SU-DHL-6 (cell line): Measurements from ENCODE around the gene SYPL1.

Experiments used
- H2AFZ ChIP-seq: fragments of 200-600 bp; sonication (generic); 2 replicates; pipeline ENCODE4 v1.6.1; 2014; ENCODE audit warnings: low read depth, mild to moderate bottlenecking, moderate library complexity, mixed read lengths, antibody characterized with exemption, low read length; ENCODE audit not compliant: severe bottlenecking
- H3F3A ChIP-seq: fragments of 200-600 bp; shearing (Covaris generic); 2 replicates; pipeline ENCODE4 v1.6.0; 2016; ENCODE audit warnings: antibody characterized with exemption, mild to moderate bottlenecking; ENCODE audit not compliant: insufficient read depth
- H3K27ac ChIP-seq: fragments of 200-600 bp; sonication (generic); 2 replicates; pipeline ENCODE4 v1.5.1; 2016; ENCODE audit warnings: low read depth, mild to moderate bottlenecking, low read length, moderate library complexity, mixed read lengths
- H3K27me3 ChIP-seq: fragments of 200-600 bp; sonication (generic), shearing (Covaris generic); 2 replicates; pipeline ENCODE4 v1.6.0; 2014; ENCODE audit warnings: mild to moderate bottlenecking, low read length
- H3K36me3 ChIP-seq: fragments of 200-600 bp; sonication (generic); 2 replicates; pipeline ENCODE4 v1.6.1; 2014; ENCODE audit warnings: mild to moderate bottlenecking, low read length, mixed read lengths
- H3K4me2 ChIP-seq: fragments of 300-600, 200-600 bp; shearing (Covaris generic), sonication (generic); 2 replicates; pipeline ENCODE4 v1.6.0; 2014; ENCODE audit warnings: low read length, low read depth, mild to moderate bottlenecking; ENCODE audit not compliant: poor library complexity, severe bottlenecking
- H3K4me3 ChIP-seq: fragments of 200-600 bp; sonication (generic); 2 replicates; pipeline ENCODE4 v1.5.1; 2014; ENCODE audit warnings: antibody characterized with exemption, low read length, mild to moderate bottlenecking, mixed read lengths; ENCODE audit not compliant: insufficient read depth, poor library complexity, severe bottlenecking
- H3K79me2 ChIP-seq: fragments of 200-600 bp; sonication (generic); 2 replicates; pipeline ENCODE4 v1.6.1; 2014; ENCODE audit warnings: mild to moderate bottlenecking, low read length, moderate library complexity; ENCODE audit not compliant: insufficient read depth
- H3K9ac ChIP-seq: fragments of 200-600 bp; sonication (generic); 2 replicates; pipeline ENCODE4 v1.7.0; 2014; ENCODE audit warnings: mild to moderate bottlenecking, low read length
- H3K9me2 ChIP-seq: fragments of 200-600 bp; sonication (generic); replicated peaks from 2 replicates; pipeline ENCODE4 v1.6.1; 2014; ENCODE audit warnings: low read length; ENCODE audit not compliant: insufficient read depth
- H3K9me3 ChIP-seq: fragments of 200-600 bp; sonication (generic); 2 replicates; pipeline ENCODE4 v1.6.1; 2014; ENCODE audit warnings: low read length, mixed read lengths; ENCODE audit not compliant: insufficient read depth
- H4K20me1 ChIP-seq: fragments of 200-600 bp; sonication (generic); 2 replicates; pipeline ENCODE4 v1.6.1; 2014; ENCODE audit warnings: low read depth, mild to moderate bottlenecking, antibody characterized with exemption, low read length, moderate library complexity, mixed read lengths
- EZH2phosphoT487 ChIP-seq: fragments of 200-600 bp; sonication (generic), shearing (Covaris generic); conservative IDR thresholded peaks from 2 replicates; pipeline ENCODE4 v1.6.1; 2018; ENCODE audit warnings: mild to moderate bottlenecking, antibody characterized with exemption, low read length, moderate library complexity, mixed read lengths
- TF ChIP-seq, protein P1 (sequence below): fragments of 200-600 bp; sonication (generic); IDR thresholded peaks from one replicate; pipeline ENCODE4 v1.5.1; 2017; ENCODE audit warnings: antibody characterized with exemption, mild to moderate bottlenecking, low read length, moderate library complexity; ENCODE audit not compliant: insufficient read depth, poor library complexity, severe bottlenecking

Gene SYPL1

DNA sequence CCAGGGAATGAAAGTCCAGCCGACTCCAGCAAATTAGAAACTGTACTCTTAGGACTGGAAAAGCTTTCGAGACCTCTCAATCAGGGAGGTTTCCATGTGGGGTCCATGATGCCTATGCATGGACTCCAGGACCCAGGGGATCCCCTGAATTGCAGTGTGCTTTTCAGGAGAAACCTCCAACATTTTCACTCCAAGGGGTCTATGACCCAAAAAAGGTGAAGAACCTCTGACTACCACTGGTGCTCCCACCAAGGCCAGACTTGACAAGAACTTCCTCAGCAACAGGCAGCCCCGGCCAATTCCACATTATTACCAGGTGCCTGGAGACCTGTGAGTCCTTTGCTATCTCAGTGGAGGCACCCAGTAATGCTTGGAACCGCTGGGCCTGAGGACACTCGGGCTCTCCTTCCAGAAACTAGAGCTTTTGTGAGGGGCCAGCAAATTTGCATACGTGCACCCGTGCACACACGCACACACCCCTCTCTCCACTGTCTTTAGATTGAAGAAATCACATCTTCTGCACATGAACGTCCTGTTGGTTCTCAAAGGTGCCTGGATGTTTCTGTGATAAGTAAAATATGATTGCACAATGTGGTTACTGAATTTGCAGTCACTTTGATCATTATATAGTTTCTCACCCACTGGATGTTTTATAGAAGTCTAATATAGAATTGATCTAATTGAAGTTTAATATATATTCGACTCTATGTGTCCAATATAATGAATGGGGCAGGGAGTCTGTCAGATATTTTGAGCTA lies 54.7 kb downstream of the SYPL1 start:
- Histone ChIP-seq H3K27ac (peak overlapping the region; percentile 97), H3K9me2 (no peaks in the 10 kb centered on the region), H3K4me3 (peak overlapping the region; percentile 29), H3K79me2 (peaks cover 36% of the 10 kb centered on the region), H3K9me3 (0 out of 2 replicates have a peak, but pooled peaks cover 7% of the 10 kb centered on the region), H3K36me3 (peaks cover 5% of the 10 kb centered on the region; the same call in 1 of the 2 replicates), H3K9ac (peak overlapping the region; percentile 70), H3F3A (peaks cover 91% of the 10 kb centered on the region), H2AFZ (no peak overlapping the region), H3K4me2 (peak overlapping the region; percentile 70), H3K27me3 (no peaks in the 10 kb centered on the region), H4K20me1 (no peaks in the 10 kb centered on the region)
- TF ChIP-seq EZH2phosphoT487: no peak
- TF ChIP-seq, protein P1, sequence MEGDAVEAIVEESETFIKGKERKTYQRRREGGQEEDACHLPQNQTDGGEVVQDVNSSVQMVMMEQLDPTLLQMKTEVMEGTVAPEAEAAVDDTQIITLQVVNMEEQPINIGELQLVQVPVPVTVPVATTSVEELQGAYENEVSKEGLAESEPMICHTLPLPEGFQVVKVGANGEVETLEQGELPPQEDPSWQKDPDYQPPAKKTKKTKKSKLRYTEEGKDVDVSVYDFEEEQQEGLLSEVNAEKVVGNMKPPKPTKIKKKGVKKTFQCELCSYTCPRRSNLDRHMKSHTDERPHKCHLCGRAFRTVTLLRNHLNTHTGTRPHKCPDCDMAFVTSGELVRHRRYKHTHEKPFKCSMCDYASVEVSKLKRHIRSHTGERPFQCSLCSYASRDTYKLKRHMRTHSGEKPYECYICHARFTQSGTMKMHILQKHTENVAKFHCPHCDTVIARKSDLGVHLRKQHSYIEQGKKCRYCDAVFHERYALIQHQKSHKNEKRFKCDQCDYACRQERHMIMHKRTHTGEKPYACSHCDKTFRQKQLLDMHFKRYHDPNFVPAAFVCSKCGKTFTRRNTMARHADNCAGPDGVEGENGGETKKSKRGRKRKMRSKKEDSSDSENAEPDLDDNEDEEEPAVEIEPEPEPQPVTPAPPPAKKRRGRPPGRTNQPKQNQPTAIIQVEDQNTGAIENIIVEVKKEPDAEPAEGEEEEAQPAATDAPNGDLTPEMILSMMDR: no peak

DNA sequence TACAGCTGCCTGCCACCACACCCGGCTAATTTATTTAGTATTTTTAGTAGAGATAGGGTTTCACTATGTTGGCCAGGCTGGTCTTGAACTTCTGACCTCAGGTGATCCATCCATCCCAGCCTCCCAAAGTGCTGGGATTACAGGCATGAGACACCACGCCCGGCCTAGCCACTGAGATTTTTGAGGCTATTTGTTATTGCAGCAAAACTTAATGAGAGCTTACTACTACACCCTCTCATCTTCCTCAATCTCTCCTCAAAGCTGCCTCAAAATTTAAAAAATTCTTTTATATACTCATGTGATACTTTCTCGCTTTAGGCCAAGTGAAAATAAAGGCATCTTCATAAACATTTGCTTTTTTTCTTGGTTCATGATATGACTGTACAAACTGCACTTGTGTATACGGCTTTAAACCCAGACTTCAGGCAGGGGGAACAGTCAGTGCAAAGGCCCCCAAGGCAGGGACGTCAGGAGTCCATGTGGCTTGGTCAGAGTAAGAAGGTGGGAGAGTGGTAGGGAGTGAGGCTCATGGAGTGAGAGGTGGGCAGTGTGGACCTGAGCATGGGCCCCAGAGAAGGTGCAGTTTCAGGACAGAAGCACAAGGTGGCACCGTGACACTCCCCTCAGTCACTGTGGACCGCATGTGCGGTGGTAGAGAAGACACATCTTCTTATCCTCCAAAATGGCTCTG lies 55.5 kb downstream of the SYPL1 start:
- Histone ChIP-seq H3K4me2 (peak overlapping the region; percentile 70), H3K27me3 (no peaks in the 10 kb centered on the region), H3K9me2 (no peaks in the 10 kb centered on the region), H4K20me1 (no peaks in the 10 kb centered on the region), H3F3A (peaks cover 91% of the 10 kb centered on the region), H3K79me2 (peaks cover 36% of the 10 kb centered on the region), H2AFZ (no peak overlapping the region), H3K9ac (peak overlapping the region; percentile 70), H3K9me3 (0 out of 2 replicates have a peak, but pooled peaks cover 7% of the 10 kb centered on the region), H3K27ac (peak overlapping the region; percentile 97), H3K4me3 (peak overlapping the region; percentile 46), H3K36me3 (peaks cover 5% of the 10 kb centered on the region; the same call in 1 of the 2 replicates)
- TF ChIP-seq, protein P1: peak; percentile 88
- no peak for TF ChIP-seq EZH2phosphoT487

DNA sequence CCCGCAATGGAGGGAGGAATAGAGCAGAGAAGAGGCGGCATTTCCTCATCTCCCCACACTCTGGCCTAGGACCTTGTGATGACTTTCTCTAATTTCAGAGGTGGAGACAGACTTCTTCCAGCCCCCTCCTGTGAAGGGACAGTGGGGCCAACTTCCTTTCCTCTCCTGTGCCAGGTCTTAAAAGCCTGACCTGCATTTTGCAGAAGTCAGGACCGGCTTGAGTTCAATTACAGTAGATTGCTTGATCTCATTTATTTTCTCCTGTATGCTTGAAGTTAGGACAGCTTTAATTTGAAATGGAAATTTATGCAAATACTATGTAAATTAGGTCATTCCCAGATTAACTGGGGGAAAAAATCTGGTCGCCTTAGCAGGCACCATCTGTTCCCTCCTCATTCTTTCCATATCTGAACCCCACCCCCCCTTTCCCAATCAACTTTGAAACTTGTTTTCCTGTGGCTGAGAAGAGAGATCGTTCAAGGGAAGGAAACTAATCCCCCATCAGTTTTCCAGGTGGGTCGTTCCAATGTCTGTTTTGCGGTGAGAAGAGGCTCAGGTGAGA lies 57.1 kb downstream of the SYPL1 start:
- peaks cover 30% of the 10 kb centered on the region for H3K79me2 ChIP-seq
- H3K27ac ChIP-seq: peak overlapping the region; percentile 97
- H3K9me2 ChIP-seq: no peaks in the 10 kb centered on the region
- H3K9ac ChIP-seq: peak overlapping the region; percentile 70
- H3K4me3 ChIP-seq: peak overlapping the region; percentile 63
- H3K36me3 ChIP-seq: no peaks in the 10 kb centered on the region
- H3F3A ChIP-seq: peaks cover 89% of the 10 kb centered on the region
- H3K27me3 ChIP-seq: no peaks in the 10 kb centered on the region
- H4K20me1 ChIP-seq: no peaks in the 10 kb centered on the region
- no peaks in the 10 kb centered on the region for H3K9me3 ChIP-seq
- TF ChIP-seq EZH2phosphoT487: no peak
- H2AFZ ChIP-seq: no peak overlapping the region
- peak overlapping the region; percentile 70 for H3K4me2 ChIP-seq
